Esophagus (tissue), 2 donors: ENCODE data around the gene NCAPG. TPM values are rescaled to one million over a fixed set of nuclear protein-coding genes. Genes with fewer than 3 reads are reported as not detected.
"Not testable (repeated sequence)": the region's sequence is repeated elsewhere in the genome, so short reads cannot be mapped to it uniquely, and the experiment has no call there.

ENCODE experiments used
- H3K27ac ChIP-seq, 2 donors: one replicate each; pipeline ENCODE4 v1.5.1; 2013; ENCODE audit warnings: low read depth in 2 of 2, mild to moderate bottlenecking in 2 of 2, inconsistent platforms in 1 of 2, low read length in 1 of 2, moderate library complexity in 1 of 2
- H3K27me3 ChIP-seq, 2 donors: one replicate each; pipeline ENCODE4 v1.6.1; 2013; ENCODE audit warnings: low read length in 2 of 2, control low read depth in 1 of 2, mild to moderate bottlenecking in 1 of 2; ENCODE audit not compliant: insufficient read depth in 2 of 2, control insufficient read depth in 1 of 2
- H3K36me3 ChIP-seq, 2 donors: one replicate each; pipeline ENCODE4 v1.6.1; 2013; ENCODE audit warnings: low read length in 1 of 2; ENCODE audit not compliant: control insufficient read depth in 2 of 2, insufficient read depth in 2 of 2
- H3K4me1 ChIP-seq, 2 donors: one replicate each; pipeline ENCODE4 v1.6.1; 2013; ENCODE audit warnings: low read length in 1 of 2; ENCODE audit not compliant: control insufficient read depth in 2 of 2, insufficient read depth in 2 of 2
- H3K4me3 ChIP-seq, 2 donors: one replicate each; pipeline ENCODE4 v1.5.1; 2013; ENCODE audit warnings: low read length in 2 of 2, mild to moderate bottlenecking in 2 of 2, low read depth in 1 of 2, moderate library complexity in 1 of 2
- H3K9me3 ChIP-seq, 2 donors: one replicate each; pipeline ENCODE4 v1.6.1; 2013; ENCODE audit warnings: mild to moderate bottlenecking in 2 of 2, low read depth in 1 of 2, low read length in 1 of 2, moderate library complexity in 1 of 2; ENCODE audit not compliant: control insufficient read depth in 2 of 2, insufficient read depth in 1 of 2
- WGBS, 2 donors: extraction: QIAGEN DNeasy Blood & Tissue Kit; methylation state at CpG; one replicate each; pipeline ENCODE4 v1.1.7; 2013; 5-methylcytosine and 5-hydroxymethylcytosine counted together
- polyA plus RNA-seq, 2 donors: library from polyadenylated mRNA; stranded (reverse); fragments of 200-250 nt; gene quantifications; one replicate each; pipeline ENCODE4 v1.2.3, GENCODE V29; 2013
- donor health status: healthy with polysubstance abuse.
- donor health status: Bipolar disorder and iron deficiency.

Gene NCAPG
- polyA plus RNA-seq, 2 donors = 5.6 to 7.0 TPM

- WGBS, 2 donors = 51 to 54% methylated on average over 5 of the region's 5 CpGs
- Histone ChIP-seq H3K36me3 (no peaks in the 10 kb centered on the region), H3K27me3 (no peaks in the 10 kb centered on the region), H3K4me1 (no peaks in the 10 kb centered on the region), H3K4me3 (no peak overlapping the region), H3K27ac (no peak overlapping the region), H3K9me3 (no peaks in the 10 kb centered on the region)
Measured at GRCh38 chr4:17817027-17817426, 6.2 kb downstream of the NCAPG start.

DNA sequence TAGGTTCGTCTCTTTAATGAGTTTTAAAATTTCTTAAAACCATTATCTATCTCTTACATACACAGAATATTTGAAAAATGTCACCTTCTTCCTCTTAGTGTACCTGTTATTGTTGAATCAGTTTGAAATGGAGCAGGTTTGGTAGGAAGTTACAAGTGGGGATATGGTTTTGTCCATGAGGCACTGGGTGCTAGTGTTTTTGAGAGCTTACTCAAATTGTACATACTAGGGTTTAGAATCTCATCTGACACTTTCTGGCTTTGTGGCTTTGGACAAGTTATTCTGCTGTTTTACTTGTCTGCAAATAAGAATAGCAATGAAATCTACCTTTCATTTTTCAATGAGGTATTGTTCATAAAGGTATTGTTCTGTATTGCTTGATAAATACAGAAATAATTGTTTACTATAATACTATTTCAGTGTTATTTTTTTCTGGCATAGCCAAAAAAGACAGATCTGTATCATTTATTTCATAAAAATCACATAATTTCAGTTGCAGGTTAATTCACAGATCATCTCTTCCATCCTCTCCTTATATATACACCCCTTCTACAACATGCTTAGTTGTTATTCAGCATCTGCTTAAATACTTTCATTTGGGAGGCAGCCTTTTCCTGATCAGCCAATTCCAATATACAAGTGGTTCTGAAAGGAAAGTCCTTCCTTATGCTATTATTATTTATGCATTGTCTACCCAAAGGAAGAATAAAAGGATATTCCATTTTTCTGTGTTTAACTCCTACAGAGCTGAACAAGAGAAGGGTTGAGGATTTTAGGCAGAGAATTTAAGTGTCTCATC is 13.3 kb downstream of the NCAPG start:
- H3K36me3 ChIP-seq = no peaks in the 10 kb centered on the region
- no peaks in the 10 kb centered on the region for H3K27me3 ChIP-seq
- no peaks in the 10 kb centered on the region for H3K9me3 ChIP-seq
- 79 to 81% methylated on average over 1 of the region's 1 CpG for WGBS, 2 donors
- no peaks in the 10 kb centered on the region for H3K4me1 ChIP-seq
- no peak overlapping the region for H3K27ac ChIP-seq
- no peak overlapping the region for H3K4me3 ChIP-seq

GRCh38 chr4:17846266-17846665 is 35.5 kb downstream of the NCAPG start:
- Histone ChIP-seq H3K4me3 (no peak overlapping the region), H3K36me3 (no peaks in the 10 kb centered on the region), H3K9me3 (no peaks in the 10 kb centered on the region), H3K27me3 (no peaks in the 10 kb centered on the region), H3K4me1 (no peaks in the 10 kb centered on the region), H3K27ac (no peak overlapping the region)
- WGBS, 2 donors = 64 to 75% methylated on average over 2 of the region's 2 CpGs

DNA sequence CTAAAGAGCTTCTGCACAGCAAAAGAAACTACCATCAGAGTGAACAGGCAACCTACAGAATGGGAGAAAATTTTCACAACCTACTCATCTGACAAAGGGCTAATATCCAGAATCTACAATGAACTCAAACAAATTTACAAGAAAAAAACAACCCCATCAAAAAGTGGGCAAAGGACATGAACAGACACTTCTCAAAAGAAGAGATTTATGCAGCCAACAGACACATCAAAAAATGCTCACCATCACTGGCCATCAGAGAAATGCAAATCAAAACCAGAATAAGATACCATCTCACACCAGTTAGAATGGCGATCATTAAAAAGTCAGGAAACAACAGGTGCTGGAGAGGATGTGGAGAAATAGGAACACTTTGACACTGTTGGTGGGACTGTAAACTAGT is 39.5 kb downstream of the NCAPG start:
- WGBS, 2 donors = 86 to 100% methylated on average over 1 of the region's 1 CpG
- H3K9me3 ChIP-seq, H3K27ac ChIP-seq, H3K4me1 ChIP-seq, H3K36me3 ChIP-seq, H3K27me3 ChIP-seq, H3K4me3 ChIP-seq: not testable (repeated sequence)

DNA sequence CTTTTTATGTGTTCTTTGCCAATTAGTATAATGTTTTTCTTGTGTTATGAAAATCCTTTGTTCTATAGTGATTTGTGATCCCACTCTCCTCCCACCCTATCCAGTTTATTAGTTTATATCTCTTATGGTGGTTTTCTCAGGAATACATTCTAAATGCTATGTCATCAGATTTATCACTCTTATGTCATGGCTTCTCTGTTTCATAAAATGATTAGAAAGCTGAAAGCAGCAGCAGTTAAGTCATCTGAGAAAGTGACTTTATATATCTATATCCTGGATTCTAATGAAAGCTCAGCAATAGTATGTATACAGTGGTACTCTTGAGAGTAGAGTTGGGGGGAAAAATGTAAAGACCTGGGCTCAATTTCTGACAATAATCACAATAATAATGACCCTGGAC is 41.2 kb downstream of the NCAPG start:
- no peaks in the 10 kb centered on the region for H3K27me3 ChIP-seq
- no peak overlapping the region for H3K4me3 ChIP-seq
- H3K9me3 ChIP-seq = no peaks in the 10 kb centered on the region
- H3K27ac ChIP-seq = no peak overlapping the region
- no peaks in the 10 kb centered on the region for H3K4me1 ChIP-seq
- H3K36me3 ChIP-seq = no peaks in the 10 kb centered on the region

- no peaks in the 10 kb centered on the region for H3K36me3 ChIP-seq
- WGBS, 2 donors = 84% methylated on average over 3 of the region's 3 CpGs
- H3K9me3 ChIP-seq = no peaks in the 10 kb centered on the region
- no peak overlapping the region for H3K27ac ChIP-seq
- H3K27me3 ChIP-seq = no peaks in the 10 kb centered on the region
- no peaks in the 10 kb centered on the region for H3K4me1 ChIP-seq
- H3K4me3 ChIP-seq = no peak overlapping the region
Measured at GRCh38 chr4:17854036-17854435, 43.3 kb downstream of the NCAPG start.

- WGBS, 2 donors = 93 to 96% methylated on average over 5 of the region's 5 CpGs
- Histone ChIP-seq H3K4me1 (no peaks in the 10 kb centered on the region), H3K27ac (no peak overlapping the region), H3K27me3 (no peaks in the 10 kb centered on the region), H3K4me3 (no peak overlapping the region), H3K9me3 (no peaks in the 10 kb centered on the region), H3K36me3 (no peaks in the 10 kb centered on the region)
Measured at GRCh38 chr4:17859793-17860406, 49.1 kb downstream of the NCAPG start.

DNA sequence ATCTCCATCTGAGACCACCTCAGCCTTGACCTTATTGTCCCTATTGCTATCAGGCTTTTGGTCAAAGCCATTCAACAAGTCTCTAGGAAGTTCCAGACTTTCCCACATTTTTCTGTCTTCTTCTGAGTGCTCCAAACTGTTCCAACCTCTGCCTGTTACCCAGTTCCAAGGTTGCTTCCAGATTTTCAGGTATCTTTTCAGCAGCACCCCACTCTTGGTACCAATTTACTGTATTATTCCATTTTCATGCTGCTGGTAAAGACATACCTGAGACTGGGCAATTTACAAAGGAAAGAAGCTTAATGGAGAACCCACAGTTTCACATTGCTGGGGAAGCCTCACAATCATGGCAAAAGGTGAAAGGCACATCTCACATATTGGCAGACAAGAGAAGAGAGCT is 51.1 kb downstream of the NCAPG start:
- not testable (repeated sequence) for H3K27me3 ChIP-seq, H3K36me3 ChIP-seq

DNA sequence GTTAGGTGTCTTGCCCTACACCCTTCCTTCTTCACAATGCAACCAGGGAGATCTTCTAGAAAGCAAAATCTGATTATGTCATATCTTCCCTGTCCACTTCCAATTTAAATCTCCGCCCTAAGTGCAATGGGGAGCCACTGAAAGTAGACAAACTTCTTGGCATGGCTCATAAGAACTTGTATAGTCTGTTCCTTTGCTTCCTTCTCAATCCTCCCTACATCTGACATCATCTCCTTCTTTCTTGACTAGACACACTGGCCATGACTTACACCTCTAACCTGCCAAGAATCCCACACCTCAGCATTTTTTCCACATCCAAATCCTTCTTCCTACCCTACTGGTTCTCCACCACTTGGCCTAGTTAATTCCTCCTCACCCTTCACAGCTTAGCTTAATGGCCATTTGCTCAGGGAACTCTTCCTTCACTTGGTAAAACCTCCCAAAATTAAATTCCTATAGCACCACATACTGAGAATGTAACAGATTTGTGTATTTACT is 55.1 kb downstream of the NCAPG start:
- H3K9me3 ChIP-seq = no peaks in the 10 kb centered on the region
- no peaks in the 10 kb centered on the region for H3K4me1 ChIP-seq
- no peaks in the 10 kb centered on the region for H3K27me3 ChIP-seq
- no peak overlapping the region for H3K27ac ChIP-seq
- H3K4me3 ChIP-seq = no peak overlapping the region
- no peaks in the 10 kb centered on the region for H3K36me3 ChIP-seq
- 98 to 100% methylated on average over 1 of the region's 1 CpG for WGBS, 2 donors

More for the DNA sequence above, 51.1 kb downstream of the NCAPG start:
- not testable (repeated sequence) for H3K4me3 ChIP-seq, H3K9me3 ChIP-seq, H3K4me1 ChIP-seq, H3K27ac ChIP-seq

DNA sequence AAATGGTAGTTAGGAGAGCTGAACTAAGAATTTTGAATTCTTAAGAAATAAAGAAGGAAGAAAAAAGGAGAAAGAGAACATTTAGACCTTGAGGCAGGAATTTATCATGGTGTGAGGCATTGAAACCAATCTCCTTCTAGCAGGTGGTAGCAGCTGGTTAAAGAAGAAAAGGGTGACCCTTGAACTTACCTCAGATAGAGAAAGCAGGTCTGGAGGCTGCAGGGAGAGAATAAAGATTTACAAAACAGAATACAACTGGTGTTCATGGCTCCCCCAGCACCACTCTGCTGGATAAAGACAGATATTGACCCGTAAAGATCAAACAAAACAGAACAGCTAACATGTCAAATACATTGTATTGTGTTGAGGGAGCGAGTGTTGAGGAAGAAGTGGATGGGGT is 56.0 kb downstream of the NCAPG start:
- no peaks in the 10 kb centered on the region for H3K27me3 ChIP-seq
- no peaks in the 10 kb centered on the region for H3K36me3 ChIP-seq
- H3K4me1 ChIP-seq = no peaks in the 10 kb centered on the region
- WGBS, 2 donors = 76 to 78% methylated on average over 2 of the region's 2 CpGs
- no peak overlapping the region for H3K27ac ChIP-seq
- H3K9me3 ChIP-seq = no peaks in the 10 kb centered on the region
- H3K4me3 ChIP-seq = no peak overlapping the region
